Nephron (organoid): ENCODE measurements around the gene ITIH3.

Experiments
- H3K27ac Mint-ChIP-seq, 3 experiments: 2 replicates each; pipeline ENCODE4 v1.8.0; 2020; ENCODE audit warnings: mixed read lengths in 3 of 3, mild to moderate bottlenecking in 2 of 3, moderate library complexity in 1 of 3
- H3K27me3 Mint-ChIP-seq: 2 replicates; pipeline ENCODE4 v1.8.0; 2021; ENCODE audit warnings: low read depth, mild to moderate bottlenecking, moderate library complexity, mixed read lengths
- H3K36me3 Mint-ChIP-seq: 2 replicates; pipeline ENCODE4 v1.8.0; 2020; ENCODE audit warnings: low read depth, mixed read lengths
- H3K4me1 Mint-ChIP-seq: 2 replicates; pipeline ENCODE4 v1.8.0; 2020; ENCODE audit warnings: mixed read lengths
- H3K4me3 Mint-ChIP-seq, 3 experiments: 2 replicates each; pipeline ENCODE4 v1.8.0; 2020; ENCODE audit warnings: mild to moderate bottlenecking in 3 of 3, mixed read lengths in 3 of 3, moderate library complexity in 2 of 3
- H3K9me3 Mint-ChIP-seq: 2 replicates; pipeline ENCODE4 v1.8.0; 2020; ENCODE audit warnings: mixed read lengths
- CTCF ChIP-seq, 3 experiments: fragments of 200-600 bp; sonication (generic); IDR thresholded peaks; one replicate each; pipeline ENCODE4 v1.5.0; 2021; ENCODE audit warnings: antibody characterized with exemption in 3 of 3; ENCODE audit not compliant: unreplicated experiment in 3 of 3

Gene ITIH3

DNA sequence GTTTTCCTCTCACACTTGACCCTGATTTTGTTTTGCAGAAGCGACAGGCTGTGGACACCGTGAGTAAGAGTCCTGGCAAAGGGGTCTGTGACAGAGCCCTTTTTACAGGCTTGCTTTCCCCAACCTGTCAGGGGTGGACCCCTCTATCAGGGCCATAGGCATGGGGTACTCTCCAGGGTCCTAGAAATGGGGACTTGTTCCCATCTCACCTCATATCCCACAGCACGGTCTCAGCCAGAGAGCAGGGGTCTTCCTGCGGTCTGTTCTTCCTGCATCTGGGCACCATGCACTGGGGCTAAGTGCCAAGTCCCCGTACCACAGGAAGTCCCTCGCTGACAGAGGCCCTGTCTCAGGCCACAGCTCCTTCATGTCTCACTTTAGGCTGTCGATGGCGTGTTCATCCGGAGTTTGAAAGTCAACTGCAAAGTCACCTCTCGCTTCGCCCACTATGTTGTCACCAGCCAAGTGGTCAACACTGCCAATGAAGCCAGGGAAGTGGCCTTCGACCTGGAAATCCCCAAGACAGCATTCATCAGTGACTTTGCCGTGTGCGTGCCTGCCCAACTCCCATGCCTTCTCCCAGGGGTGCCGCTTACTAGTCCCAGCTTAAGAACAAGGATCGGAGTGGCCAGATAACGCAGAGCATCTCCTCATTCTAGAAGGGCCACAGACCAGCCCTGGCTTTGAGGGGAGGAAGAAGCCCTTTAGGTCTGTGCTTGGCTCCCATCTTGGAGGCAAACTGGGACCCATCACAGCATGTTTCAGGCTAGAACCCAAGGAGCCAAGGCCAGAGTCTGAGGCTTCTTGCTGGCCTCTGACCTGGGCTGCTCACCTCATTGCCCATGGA is 16.4 kb upstream of the ITIH3 start:
- no peak for TF ChIP-seq CTCF (IDR thresholded peaks at IDR 0.05; ENCODE audit: unreplicated experiment in 3 of 3)
- H3K27ac Mint-ChIP-seq, result no peak overlapping the region
- H3K9me3 Mint-ChIP-seq, result no peaks in the 10 kb centered on the region
- no peaks in the 10 kb centered on the region for H3K4me1 Mint-ChIP-seq
- no peaks in the 10 kb centered on the region for H3K36me3 Mint-ChIP-seq
- peaks cover 18% of the 10 kb centered on the region for H3K27me3 Mint-ChIP-seq
- H3K4me3 Mint-ChIP-seq, result no peak overlapping the region

DNA sequence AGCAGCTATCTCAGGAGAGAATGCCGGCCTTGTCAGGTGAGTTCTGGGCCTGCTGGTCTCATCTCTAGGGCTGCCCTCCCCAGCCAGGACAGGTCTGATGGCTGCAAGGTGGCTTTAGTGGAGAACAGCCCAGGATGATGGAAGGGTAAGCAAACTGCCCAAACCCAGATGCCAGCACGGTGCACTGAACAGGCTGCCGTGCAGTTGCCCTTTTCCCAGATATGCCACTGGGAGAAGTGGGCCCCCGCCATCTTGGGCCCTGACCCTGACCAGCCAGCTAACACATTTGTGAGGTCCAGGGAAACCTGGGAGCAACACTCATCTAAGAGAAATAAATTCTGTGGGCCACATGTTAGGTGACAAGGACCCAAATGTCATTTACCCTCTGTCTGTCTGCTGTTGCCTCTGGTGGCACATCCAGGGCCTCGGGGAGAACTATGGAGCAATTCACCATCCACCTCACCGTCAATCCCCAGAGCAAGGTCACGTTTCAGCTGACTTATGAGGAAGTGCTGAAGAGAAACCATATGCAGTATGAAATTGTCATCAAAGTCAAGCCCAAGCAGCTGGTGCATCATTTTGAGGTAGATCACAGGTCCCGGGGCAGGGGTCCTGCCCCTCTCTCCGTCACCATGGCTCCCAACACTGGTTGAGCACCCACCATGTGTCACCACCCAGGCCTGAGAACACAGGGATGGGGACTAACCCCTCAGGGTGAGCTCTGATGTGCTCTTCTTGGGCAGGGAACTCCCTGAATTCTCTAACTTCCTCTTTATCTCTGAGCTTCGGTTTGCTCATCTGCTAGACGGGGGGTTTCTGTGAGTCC is 15.4 kb upstream of the ITIH3 start:
- no peaks in the 10 kb centered on the region for H3K4me1 Mint-ChIP-seq
- no peaks in the 10 kb centered on the region for H3K36me3 Mint-ChIP-seq
- peaks cover 25% of the 10 kb centered on the region for H3K27me3 Mint-ChIP-seq
- H3K9me3 Mint-ChIP-seq, result no peaks in the 10 kb centered on the region
- no peak overlapping the region for H3K27ac Mint-ChIP-seq
- no peak overlapping the region for H3K4me3 Mint-ChIP-seq
- TF ChIP-seq CTCF (IDR thresholded peaks at IDR 0.05; ENCODE audit: unreplicated experiment in 3 of 3), result no peak

DNA sequence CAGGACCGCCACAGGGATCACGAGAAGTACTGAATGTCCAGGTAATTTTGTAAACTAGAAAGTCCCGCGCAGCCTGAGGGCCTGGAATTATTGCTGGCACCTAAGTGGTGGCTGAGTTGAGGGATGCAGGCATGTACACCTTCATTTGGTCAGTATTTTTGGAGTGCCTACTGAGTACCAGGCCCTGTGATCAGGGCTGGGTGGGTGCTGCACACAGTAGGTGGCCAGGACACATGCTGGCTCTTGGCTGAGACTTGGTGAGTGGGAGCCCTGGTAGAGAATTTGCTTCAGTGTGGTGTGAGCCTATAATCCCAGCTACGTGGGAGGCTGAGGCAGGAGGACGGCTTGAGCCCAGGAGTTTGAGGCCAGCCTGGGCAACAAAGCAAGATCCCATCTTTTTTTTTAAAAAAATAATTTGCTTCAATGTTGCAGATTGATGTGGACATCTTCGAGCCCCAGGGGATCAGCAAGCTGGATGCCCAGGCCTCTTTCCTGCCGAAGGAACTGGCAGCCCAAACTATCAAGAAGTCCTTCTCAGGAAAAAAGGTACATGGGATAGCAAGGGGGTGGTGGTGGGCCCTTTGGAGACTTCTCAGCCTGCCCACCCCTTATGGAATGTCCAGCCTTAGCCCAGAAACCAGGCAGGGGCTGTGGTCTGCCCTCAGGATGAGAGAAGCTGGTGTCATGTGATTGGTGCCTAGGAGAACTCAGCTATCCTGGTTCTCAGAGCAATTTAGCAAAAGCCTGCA is 14.6 kb upstream of the ITIH3 start:
- Mint-ChIP-seq H3K9me3 (no peaks in the 10 kb centered on the region), H3K4me3 (no peak overlapping the region), H3K27me3 (peaks cover 25% of the 10 kb centered on the region), H3K27ac (no peak overlapping the region), H3K36me3 (no peaks in the 10 kb centered on the region), H3K4me1 (no peaks in the 10 kb centered on the region)
- TF ChIP-seq CTCF (IDR thresholded peaks at IDR 0.05; ENCODE audit: unreplicated experiment in 3 of 3), result no peak

- H3K4me1 Mint-ChIP-seq, result no peaks in the 10 kb centered on the region
- H3K4me3 Mint-ChIP-seq, result no peak overlapping the region
- H3K27me3 Mint-ChIP-seq, result peaks cover 25% of the 10 kb centered on the region
- no peaks in the 10 kb centered on the region for H3K36me3 Mint-ChIP-seq
- H3K9me3 Mint-ChIP-seq, result no peaks in the 10 kb centered on the region
- H3K27ac Mint-ChIP-seq, result no peak overlapping the region
- no peak for TF ChIP-seq CTCF (IDR thresholded peaks at IDR 0.05; ENCODE audit: unreplicated experiment in 3 of 3)
Observed at GRCh38 chr3:52781741-52782140, 12.9 kb upstream of the ITIH3 start.

DNA sequence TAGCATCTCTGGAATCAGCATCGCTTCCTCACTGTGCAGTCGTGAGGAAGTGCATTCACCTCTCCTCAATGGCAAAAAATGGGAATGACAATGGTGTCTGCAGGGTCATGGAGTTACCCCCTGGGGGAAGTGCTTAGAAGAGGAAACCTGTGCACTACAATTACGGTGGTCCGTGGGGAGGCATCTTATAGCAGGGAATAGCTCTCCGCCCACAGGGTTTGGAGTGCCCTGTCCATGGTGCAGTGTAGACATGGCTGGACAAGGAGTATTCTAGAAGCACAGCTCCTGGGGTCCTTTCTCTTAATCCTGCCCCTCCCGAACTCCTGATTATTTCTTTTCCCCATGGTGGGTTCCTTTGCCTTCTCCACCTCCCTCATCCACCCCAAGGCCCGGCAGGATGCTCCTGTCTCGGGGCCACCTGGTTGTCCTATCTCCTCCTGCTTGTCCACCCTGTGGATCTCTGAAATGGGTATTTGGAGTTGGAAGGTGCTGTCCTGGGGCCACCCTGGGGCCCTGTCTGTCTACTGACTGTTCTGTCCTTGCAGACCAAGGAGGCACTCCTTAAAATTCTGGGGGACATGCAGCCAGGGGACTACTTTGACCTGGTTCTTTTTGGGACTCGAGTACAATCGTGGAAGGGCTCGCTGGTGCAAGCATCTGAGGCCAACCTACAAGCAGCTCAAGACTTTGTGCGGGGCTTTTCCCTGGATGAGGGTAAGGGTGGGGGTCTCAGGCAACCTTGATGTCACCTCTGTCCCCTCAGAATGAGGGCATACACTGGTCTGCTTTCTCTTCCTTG is 12.0 kb upstream of the ITIH3 start:
- H3K27ac Mint-ChIP-seq, result no peak overlapping the region
- H3K27me3 Mint-ChIP-seq, result peaks cover 30% of the 10 kb centered on the region
- no peaks in the 10 kb centered on the region for H3K4me1 Mint-ChIP-seq
- TF ChIP-seq CTCF (IDR thresholded peaks at IDR 0.05; ENCODE audit: unreplicated experiment in 3 of 3), result no peak
- no peaks in the 10 kb centered on the region for H3K9me3 Mint-ChIP-seq
- H3K4me3 Mint-ChIP-seq, result no peak overlapping the region
- H3K36me3 Mint-ChIP-seq, result no peaks in the 10 kb centered on the region
